ENCODE results near the gene CEP164. TPM values are rescaled to one million over a fixed set of nuclear protein-coding genes. Genes with fewer than 3 reads are reported as not detected.

Gene CEP164
- total and polyA plus RNA-seq, 10 of the 15 experiments (the other 5 are each of a cell fraction or from before 2014, with no cell fraction given): 4.2 to 31.2 (median 20.2) TPM

- Histone ChIP-seq H3K27ac (ENCODE audit: control insufficient read depth, insufficient read depth) (no peak overlapping the region), H4K20me1 (ENCODE audit: control insufficient read depth, insufficient read depth) (no peaks in the 10 kb centered on the region), H3K4me3 (no peak overlapping the region), H3K79me2 (ENCODE audit: control insufficient read depth, insufficient read depth, low read length) (no peaks in the 10 kb centered on the region), H3K9ac (ENCODE audit: control insufficient read depth, insufficient read depth, low read length) (no peak overlapping the region), H3K9me3 (replicated peaks; ENCODE audit: control insufficient read depth, insufficient read depth, low read length) (no peaks in the 10 kb centered on the region), H2AFZ (ENCODE audit: control insufficient read depth, low read depth, low read length) (no peak overlapping the region), H3K4me2 (ENCODE audit: control insufficient read depth, insufficient read depth) (no peak overlapping the region), H3K36me3 (ENCODE audit: control insufficient read depth in 2 of 2, insufficient read depth in 2 of 2, low read length in 1 of 2) (no peaks in the 10 kb centered on the region; a peak in 2 of 4 replicates), H3K4me1 (ENCODE audit: control insufficient read depth, insufficient read depth, low read length) (peaks cover 4% of the 10 kb centered on the region; the same call in 1 of the 2 replicates), H3K27me3 (replicated peaks in 1 of 2; ENCODE audit: control insufficient read depth in 2 of 2, insufficient read depth in 2 of 2, low read length in 1 of 2) (no peaks in the 10 kb centered on the region)
- CTCF ChIA-PET: interaction anchor here (0.6 to 1.0 kb wide), 4 partner anchors 13 to 204 kb away, joined by 3 to 4 read pairs (median 3); no protein-coding TSS in a partner anchor
- in situ Hi-C loops (cut with MboI) (no loop called here), intact Hi-C loops (cut with micrococcal nuclease; ENCODE audit: unreplicated experiment) (no loop called here)
- FAIRE-seq (no peak), ATAC-seq (no peak), DNase-seq (ENCODE audit: low read depth, low spot score) (no peak)
- 87% methylated on average over 9 of the region's 10 CpGs for WGBS (ENCODE audit: insufficient coverage, insufficient replicate concordance, low lambda C conversion rate, missing lambda C conversion rate)
- SMC1A ChIA-PET (ENCODE audit: uncharacterized antibody, unreplicated experiment): no interaction called here
- RAD21 ChIA-PET (ENCODE audit: unreplicated experiment): no interaction called here
- TF ChIP-seq NR2F1 (conservative IDR thresholded peaks at IDR 0.05): no peak
- TF ChIP-seq ASH2L (IDR thresholded peaks at IDR 0.05; ENCODE audit: borderline replicate concordance, low read depth): no peak
- no peak for TF ChIP-seq SMC3 (IDR thresholded peaks at IDR 0.05; ENCODE audit: borderline replicate concordance, low read length)
- no peak for TF ChIP-seq STAT3 (IDR thresholded peaks at IDR 0.05; ENCODE audit: low read depth, low read length)
- TF ChIP-seq EP300 (IDR thresholded peaks at IDR 0.05; ENCODE audit: borderline replicate concordance in 1 of 2, control insufficient read depth in 1 of 2, low read depth in 2 of 2, low read length in 2 of 2): no peak
- no peak for TF ChIP-seq SREBF2 (IDR thresholded peaks at IDR 0.05; ENCODE audit: low read length)
- TF ChIP-seq HDAC6 (IDR thresholded peaks at IDR 0.05; ENCODE audit: unreplicated experiment): no peak
- no peak for TF ChIP-seq SUPT20H (IDR thresholded peaks at IDR 0.05; ENCODE audit: borderline replicate concordance, control insufficient read depth, low read depth, low read length)
- no peak for TF ChIP-seq NR2C1 (IDR thresholded peaks at IDR 0.05)
- TF ChIP-seq TAF1 (IDR thresholded peaks at IDR 0.05; ENCODE audit: borderline replicate concordance, low read depth, low read length): no peak
- TF ChIP-seq ZZZ3 (IDR thresholded peaks at IDR 0.05; ENCODE audit: control insufficient read depth, insufficient read length, low read depth): no peak
- no peak for TF ChIP-seq CBX3 (IDR thresholded peaks at IDR 0.05; ENCODE audit: borderline replicate concordance, low read depth)
- no peak for TF ChIP-seq DPF2 (IDR thresholded peaks at IDR 0.05)
- POLR2A ChIA-PET: no interaction called here
- BruUV-seq (replicated peaks): no TSS peak
These were observed 84.1 kb downstream of the CEP164 start for GRCh38 chr11:117411736-117412135.

Data from GM12878 (cell line).